NOMO-1 treated with dmso at 0.1 percent for 144 hours (cell line): ENCODE measurements around the gene ADAMTS16.

Experiments
- DNase-seq: peaks from one replicate; lab custom pipeline; 2025; ENCODE audit not compliant: unreplicated experiment; lab: John Stamatoyannopoulos, UW

ADAMTS16 gene

DNA sequence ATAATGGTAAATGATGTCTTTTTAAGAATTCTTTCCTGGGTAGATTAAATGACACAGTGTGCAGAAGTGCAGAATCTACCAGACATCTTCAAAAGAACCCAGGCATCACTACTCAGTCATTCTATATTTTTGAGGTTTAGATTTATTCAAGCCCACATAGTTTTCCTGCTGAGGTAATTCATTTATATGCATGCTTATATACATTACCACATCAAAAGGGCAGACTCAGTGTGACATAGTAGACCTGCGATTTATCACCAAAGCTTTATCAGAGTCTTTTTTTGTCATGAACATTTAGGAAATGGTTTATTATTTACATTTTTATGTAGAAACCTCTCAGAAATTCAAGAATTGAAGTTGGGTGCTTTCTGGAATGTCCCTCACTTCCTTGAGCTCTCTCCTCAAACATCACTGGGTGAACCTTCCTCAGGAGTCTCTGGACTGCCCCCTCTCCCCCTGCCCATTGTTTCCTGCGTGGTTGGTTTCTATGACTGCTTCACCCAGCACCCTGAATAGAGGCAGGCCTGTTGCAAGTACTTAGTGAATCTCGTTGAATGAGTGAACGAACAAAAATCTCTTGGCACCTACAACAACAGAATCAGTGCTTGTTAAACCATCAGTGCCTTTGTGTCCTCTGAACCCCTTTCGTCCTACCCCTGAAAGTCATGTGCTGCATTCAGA is 42.5 kb downstream of the ADAMTS16 start:
- DNase-seq, result no peak

DNA sequence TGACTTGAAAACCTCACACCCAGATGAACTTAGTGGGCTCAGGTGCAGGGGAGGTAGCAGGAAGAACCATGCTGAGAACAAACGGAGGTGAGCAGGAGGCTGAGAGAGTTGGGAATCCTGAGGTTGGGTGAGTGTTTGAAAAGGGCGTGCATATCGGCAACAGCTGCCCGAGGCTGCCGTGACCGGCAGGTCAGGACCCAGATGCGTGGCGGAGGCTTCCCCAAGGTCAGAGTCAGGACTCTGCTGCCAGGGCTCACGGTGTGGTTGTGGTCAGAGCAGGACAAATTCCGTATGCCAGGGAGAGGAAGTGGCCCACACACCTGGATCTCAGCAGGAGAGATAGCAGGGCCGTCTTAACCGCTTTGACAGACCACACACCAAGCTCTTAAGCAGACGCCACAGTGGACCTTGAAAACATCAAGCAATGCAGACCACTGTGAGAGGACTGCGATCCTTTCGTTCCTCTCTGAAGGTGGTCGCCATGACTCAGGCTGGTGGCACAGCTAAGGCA is 43.1 kb downstream of the ADAMTS16 start:
- no peak for DNase-seq

DNA sequence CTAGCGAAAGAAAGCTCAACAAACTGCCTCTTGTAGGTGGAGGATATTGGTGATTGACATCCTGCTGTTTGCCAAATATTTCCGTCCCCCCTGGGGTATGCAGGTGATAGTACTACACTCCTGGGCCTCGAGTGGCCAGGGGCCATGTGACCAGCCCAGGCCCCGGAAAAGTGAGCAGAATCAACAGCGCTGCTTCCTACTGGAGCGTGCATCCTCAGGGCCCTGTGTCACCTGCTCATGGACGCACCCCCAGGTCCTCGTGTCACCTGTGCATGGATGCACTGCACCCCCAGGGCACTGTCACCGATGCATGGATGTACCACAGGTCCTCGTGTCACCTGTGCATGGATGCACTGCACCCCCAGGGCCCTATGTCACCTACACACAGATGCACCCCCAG is 43.8 kb downstream of the ADAMTS16 start:
- no peak for DNase-seq

DNA sequence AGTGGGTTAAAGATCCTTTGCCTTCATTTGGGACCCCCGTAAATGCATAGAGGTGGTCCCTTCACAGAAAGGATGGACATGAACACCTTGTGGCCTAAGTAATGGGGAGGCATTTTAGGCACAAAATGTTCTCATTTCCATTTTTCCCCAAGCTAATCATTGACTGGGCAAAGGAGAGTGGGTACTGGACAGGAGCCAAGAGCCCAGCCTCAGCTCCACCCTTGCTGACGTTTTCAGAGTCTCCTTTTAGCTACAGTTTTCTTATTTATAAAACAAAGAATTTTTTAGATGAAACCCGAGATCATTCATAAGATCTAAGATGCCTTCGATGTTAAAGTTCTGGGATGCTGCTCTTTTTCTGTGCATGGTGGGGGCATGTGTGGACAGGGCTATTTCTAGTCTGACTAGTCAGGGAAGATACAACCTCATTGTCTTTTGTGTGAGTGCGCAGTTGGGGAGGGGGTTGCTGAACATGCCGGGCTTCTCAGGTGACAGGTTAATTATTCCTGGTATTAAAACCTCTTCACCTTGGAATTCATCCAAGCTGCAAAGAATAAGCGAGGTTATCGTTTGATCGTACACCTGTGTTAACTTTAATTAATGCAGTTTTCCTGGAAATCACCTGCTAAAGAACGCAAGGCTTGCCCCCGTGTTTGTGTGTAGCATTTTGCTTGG is 48.4 kb downstream of the ADAMTS16 start:
- DNase-seq, result no peak

DNA sequence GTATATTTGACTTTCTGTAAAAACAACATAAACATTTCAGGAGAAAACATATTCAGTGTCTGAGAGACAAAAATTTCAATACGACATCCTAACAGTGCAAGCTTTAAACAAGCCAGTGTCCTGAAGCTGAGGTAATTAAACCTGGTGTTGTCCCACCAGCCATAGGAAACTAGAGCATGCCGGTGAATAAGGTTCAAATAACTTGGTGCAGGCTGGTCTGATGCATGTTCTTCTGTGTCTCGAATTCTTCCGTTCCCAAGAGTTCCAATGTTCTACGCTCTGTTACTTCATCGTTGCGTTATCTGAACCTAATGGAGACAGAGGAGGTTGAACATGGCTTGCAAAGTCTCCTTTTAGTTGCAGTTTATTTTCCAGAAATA is 48.9 kb downstream of the ADAMTS16 start:
- DNase-seq, result no peak

DNA sequence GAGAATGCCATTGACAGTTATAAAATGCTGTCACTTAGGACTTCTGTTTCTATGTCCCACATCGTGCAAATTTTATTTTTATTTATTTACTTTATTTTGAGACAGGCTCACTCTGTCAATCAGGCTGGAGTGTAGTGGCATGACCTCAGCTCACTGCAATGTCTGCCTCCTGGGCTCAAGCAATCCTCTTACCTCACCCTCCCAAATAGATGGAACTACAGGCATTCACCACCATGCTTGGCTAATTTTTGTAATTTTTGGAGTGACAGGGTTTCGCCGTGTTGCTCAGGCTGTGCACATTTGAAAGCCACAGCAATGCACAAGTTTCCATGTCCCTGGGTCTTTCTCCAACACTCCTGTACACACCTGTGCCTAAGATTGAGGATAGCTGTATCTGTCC is 51.8 kb downstream of the ADAMTS16 start:
- DNase-seq, result no peak

DNA sequence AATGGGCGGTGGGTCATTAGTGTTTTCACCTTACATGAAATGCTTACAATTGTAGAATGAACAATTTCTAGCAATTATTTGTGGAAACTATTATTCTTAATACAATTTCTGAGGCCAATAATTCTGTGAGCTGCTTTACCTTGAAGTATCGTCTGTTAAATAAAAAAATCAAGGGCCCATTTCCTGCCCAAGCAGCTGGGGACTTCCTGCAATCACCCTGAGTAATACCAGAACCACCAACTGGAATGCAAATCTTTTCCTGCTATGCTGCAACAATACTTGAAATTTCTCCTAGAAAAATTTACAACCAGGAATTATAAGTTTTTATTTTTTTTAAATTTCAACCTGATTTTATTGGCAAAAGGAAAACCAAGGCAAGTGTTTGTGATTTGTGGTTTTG is 52.6 kb downstream of the ADAMTS16 start:
- DNase-seq, result no peak

DNA sequence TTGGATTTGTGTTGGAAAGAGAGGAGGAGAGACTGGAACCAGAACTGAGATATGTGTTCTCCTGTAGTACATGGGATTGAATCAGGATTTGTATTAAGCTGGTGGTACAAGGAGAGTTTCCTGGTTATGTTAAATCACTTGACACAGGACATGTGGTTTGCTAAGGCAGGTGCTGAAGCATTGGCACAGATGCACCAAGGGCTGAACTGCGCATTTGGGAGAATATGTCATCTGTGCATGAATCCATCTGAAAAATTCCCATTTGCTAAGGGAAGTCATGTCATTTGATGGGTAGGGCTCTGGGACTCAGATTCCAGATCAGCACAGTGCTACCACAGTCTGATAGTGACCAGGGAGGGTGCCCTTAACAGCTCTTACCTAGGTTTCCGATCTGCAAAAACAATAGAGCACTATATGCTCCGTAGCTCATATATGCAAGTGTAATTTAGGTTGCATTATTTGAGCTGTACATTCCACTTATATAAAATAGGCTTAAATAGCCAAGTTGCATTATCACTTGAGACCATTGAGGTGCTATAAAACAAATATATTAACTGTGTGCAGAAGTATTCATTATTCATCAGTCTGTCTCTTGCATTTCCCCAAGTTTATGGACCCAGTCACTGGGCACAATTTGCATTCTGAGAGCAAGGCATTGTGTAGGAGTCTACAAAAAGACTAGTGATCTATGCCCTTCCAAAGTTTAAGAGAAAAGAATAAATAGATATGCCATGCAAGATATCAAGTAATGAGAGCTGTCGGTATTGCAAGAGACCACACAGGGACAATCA is 55.2 kb downstream of the ADAMTS16 start:
- DNase-seq, result no peak

DNA sequence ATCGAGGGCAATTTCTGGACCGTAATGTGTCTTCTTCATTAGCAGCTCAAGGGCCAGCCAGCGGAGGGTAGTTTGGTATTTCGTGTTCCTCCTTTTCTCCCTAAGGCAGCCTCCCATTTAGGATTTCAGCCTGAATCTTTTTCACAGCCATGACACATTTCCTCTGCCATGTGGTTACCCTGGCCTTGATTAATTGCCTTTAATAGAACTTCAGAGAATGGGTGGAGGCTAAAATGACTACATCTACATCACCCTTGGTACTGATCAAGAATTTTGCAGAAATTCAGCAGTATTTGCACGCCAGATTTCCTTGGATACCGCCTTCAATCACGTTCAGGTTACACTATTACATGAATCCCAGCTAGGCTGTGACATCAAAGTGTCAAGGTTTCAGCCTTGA is 58.0 kb downstream of the ADAMTS16 start:
- DNase-seq, result no peak

DNA sequence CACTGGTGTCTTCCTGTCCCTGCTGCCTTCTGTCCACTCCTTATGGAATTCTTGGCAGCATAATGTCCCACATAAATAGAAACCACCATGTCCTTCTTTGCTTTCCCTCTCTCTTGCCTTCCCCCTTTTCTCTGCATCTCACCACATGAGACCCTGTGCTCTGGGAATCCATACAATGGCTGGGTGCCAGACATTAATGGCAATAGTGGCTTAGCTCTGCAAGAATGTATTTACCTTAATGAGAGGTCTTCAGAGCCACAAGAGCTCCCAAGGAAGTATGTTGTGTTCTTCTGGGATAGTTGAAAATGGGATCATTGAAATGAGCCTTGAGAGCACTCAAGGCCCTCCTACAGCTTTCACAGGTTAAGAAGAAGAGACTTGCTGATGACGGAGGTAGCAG is 58.7 kb downstream of the ADAMTS16 start:
- no peak for DNase-seq

DNA sequence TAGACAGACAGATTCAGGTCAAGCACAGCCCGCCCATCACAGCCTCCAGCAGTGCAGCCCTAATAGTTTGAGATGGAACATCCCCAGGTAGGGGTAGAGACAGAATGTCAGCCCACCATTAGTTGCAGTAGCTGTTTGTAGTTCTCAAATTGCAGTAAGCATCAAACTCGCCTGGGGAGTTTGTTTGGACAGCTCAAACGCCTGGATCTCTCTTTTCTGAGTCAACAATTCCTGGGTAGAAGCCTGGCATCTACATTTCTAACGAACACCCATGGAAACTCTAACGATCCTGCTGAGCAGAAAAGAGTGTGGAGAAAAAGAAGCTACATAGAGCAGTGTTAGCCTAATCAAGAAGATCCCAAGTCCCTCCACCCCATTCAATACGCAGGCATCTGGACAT is 59.4 kb downstream of the ADAMTS16 start:
- no peak for DNase-seq

DNA sequence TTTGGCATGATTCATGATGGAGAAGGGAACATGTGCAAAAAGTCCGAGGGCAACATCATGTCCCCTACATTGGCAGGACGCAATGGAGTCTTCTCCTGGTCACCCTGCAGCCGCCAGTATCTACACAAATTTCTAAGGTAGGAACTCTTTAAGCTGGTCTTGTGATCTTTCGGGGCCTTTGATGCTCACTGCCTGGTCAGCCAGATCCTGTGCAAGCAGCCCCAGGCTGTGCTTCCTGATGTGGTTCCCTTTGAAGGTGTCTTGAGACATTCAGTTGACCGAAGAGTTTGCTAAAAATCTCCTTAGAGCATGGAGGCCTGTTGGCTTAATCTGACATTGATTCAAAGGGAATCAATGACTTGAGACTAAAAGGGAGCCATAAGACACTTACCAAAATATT is 60.0 kb downstream of the ADAMTS16 start:
- no peak for DNase-seq

DNA sequence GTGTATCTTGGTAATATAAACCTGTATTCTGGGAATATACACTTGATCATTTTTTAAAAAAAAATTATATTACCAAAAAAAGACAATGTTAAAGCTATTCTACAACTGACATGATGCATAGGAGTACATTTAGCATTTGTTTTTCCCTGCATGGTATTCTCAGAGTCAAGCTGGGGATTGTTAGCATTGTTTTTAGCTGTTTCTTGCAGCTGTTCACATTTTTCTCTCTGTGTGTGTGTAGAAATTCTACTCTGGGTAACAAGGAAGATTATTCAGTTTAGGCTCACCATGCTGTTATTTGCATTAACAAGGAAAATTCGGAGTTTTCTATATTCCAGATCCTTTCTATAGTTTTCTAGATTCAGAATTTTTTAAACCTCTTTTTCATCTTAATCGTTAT is 62.2 kb downstream of the ADAMTS16 start:
- DNase-seq, result no peak

DNA sequence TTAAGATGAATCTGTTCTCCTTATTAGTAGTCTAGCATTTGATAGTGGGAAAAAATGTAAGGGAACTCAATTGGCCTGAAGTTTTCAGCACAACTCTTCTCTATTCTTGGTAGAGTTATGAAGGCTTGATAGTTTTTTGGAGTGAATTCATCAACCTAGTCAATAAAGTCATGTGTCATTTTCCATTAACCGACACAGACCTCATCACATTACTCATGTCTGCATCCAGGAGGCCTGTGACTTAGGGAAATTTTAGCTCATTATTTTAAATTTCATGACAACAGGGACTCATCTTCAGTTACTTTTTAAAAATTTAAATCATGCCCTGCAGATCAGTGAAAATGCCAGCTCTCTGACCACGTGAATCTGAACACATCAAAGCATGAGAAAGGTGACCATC is 63.3 kb downstream of the ADAMTS16 start:
- no peak for DNase-seq

DNA sequence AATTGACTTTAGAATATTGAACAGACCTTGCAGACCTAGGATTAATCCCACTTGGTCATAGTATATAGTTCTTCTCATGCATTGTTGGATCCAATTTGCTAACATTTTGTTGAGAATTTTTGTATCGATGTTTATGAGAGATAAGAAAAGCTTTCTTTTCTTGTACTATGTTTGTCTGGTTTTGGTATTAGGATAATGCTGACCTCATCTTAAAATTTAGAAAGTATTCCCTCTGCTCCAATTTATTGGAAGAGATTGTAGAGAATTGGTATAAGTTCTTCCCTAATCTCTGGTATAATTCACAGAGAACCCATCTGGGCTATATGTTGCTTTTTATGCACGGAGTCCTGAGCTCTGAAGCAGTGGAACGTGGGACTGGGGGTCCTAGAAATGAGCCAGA is 67.7 kb downstream of the ADAMTS16 start:
- DNase-seq, result no peak

DNA sequence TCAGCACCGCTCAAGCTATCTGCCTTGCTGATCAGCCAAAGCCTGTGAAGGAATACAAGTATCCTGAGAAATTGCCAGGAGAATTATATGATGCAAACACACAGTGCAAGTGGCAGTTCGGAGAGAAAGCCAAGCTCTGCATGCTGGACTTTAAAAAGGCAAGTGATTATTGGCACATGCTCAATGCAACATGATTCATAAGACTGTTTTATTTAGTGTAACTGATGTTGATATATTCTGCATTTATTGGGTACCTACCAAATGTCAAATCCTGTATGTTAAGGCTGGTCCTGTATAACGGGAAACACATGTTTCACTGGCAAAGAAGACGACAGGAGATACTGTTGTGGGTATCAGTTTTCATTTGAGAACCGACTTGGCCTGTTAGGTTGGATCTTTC is 69.0 kb downstream of the ADAMTS16 start:
- DNase-seq, result no peak

DNA sequence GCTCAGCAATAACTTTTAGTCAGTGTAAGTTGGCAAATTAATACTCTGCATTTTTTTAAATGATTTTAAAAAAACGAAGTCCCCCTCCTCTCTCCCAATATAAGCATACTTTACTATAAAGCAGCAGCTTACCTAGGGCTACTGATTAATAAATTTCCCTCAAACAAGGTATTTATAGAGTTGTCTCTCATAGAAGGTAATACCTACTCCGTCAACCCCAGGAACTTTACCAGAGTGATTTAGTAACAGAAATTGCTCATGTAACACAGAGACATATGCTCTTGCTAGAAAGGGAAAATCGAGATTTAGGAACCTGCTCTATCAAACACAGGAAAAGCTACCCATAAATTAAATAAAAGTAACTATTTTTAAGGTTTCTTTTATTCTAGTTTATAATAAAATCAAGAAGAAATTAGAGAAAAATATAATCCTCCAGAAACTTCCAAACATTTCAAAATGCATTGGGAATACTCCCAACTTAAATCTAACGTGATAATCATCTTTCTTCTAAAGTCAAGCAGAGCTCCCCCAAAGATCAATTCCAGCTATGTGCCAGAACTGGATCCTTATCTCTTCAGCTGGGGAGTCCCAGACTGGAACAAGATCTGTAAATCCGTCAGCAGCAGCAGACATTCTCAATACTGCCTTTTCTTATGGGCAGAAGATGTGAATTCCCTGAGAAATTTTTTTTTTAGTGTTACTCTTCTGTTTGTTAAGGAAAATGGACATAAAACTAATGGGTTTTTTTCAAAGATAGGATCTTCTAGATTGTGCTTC is 69.6 kb downstream of the ADAMTS16 start:
- no peak for DNase-seq

DNA sequence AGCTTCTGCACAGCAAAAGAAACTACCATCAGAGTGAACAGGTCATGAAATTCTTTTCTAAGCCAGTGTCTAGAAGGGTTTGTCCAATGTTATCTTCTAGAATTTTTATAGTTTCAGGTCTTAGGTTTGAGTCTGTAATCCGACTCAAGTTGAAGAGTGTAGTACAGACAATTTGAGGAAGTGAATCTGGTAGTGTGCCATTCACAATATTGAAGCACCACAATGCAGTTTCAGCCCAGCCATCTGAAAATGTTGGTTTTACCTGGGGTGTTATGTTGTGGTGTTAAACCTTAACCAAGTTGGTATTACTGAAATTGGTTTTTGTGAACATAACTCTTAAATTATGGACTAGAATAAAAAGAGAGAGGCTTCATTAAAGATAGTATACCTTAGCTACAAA is 77.2 kb downstream of the ADAMTS16 start:
- DNase-seq, result no peak

DNA sequence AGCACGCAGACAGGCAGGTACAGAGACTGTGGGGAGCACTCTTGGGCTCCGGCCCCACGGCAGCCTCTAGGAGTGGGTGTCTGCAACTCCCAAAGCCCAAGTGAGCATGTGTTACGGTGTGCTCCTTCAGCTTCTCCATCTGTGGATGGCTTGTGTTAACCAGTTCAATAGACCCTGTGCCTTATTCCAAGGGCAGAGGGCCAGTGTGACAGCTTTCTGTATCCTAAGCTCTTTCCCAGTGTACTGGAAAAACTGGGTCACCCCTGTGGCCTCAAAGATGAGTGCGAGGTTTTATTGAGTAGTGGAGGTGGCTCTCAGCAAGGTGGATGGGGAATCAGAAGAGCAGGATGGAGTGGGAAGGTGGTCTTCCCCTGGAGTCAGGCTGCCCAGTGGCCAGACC is 78.3 kb downstream of the ADAMTS16 start:
- no peak for DNase-seq

DNA sequence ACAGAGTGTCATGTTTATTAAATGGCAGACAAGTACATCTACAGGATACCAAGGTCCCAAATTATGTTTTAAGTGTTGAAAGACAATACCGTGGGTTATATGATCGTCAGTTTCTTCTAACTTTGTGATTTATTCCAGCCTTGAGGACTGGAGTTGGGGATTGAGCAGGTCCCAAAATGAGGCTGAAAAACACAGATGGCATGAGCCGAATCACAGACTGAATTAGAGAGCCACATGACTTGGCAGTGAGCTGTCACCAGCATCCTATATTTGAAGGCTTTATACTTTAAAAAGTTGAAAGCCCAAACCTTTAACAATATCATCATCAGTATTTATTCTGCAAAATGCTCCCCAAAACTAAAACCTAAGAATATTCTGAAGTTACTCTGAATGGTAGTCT is 79.4 kb downstream of the ADAMTS16 start:
- DNase-seq, result no peak

DNA sequence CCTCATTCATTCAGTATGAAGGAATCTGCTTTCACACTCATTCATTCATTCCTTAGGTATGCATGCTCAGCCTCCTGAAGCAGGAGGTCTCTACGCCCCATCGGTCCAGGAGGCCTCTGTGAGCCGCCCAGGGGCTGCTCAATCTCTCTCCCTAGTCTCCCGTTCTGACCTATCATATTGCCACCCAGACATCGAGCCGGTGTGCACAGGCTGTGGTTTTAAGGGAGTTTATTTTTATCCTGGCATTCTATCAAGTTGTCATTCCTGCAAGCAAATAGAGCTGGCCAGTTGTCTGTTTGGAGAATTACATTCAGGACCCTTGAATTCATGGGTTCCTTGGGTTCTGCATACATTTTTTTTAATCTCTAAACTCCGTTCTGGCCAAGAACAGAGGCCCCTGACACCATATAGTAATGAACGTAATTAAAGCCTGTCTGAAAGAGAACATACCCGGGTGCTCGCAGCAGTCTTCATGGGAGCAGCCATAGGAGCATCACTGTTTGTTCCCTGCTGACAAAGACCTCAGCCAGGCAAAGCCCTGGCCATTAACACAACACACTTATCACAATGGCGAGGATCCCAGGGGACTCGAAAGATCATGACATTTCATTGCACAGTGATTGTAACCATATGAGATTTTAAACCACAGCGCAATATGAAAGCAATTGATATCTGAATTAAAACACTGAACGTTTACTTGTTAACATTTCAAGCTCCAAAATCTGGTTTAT is 80.9 kb downstream of the ADAMTS16 start:
- no peak for DNase-seq
